ENCODE measurements around the gene CAPZA2.

The CAPZA2 gene

GRCh38 chr7:116836911-116837310 lies 25.5 kb upstream of the CAPZA2 start:
- CTCF ChIA-PET = no interaction called here
- no peak for TF ChIP-seq CTCF (IDR thresholded peaks at IDR 0.05; ENCODE audit: control extremely low read depth, extremely low read depth, low read depth, missing control alignments)
- no peak for DNase-seq (ENCODE audit: extremely low spot score)
- POLR2A ChIA-PET = no interaction called here

- no peak for TF ChIP-seq CTCF (IDR thresholded peaks at IDR 0.05; ENCODE audit: control extremely low read depth, extremely low read depth, low read depth, missing control alignments)
- ChIA-PET POLR2A (no interaction called here), CTCF (no interaction called here)
- DNase-seq (ENCODE audit: extremely low spot score) = no peak
Measured at GRCh38 chr7:116837586-116837985, 24.8 kb upstream of the CAPZA2 start.

GRCh38 chr7:116840256-116840655 lies 22.1 kb upstream of the CAPZA2 start:
- POLR2A ChIA-PET = no interaction called here
- DNase-seq (ENCODE audit: extremely low spot score) = no peak
- no peak for TF ChIP-seq CTCF (IDR thresholded peaks at IDR 0.05; ENCODE audit: control extremely low read depth, extremely low read depth, low read depth, missing control alignments)
- CTCF ChIA-PET = no interaction called here

- ChIA-PET POLR2A (no interaction called here), CTCF (no interaction called here)
- TF ChIP-seq CTCF (IDR thresholded peaks at IDR 0.05; ENCODE audit: control extremely low read depth, extremely low read depth, low read depth, missing control alignments) = no peak
- DNase-seq (ENCODE audit: extremely low spot score) = no peak
Measured at GRCh38 chr7:116842371-116842770, 20.0 kb upstream of the CAPZA2 start.

- DNase-seq (ENCODE audit: extremely low spot score) = no peak
- no peak for TF ChIP-seq CTCF (IDR thresholded peaks at IDR 0.05; ENCODE audit: control extremely low read depth, extremely low read depth, low read depth, missing control alignments)
- CTCF ChIA-PET = no interaction called here
- POLR2A ChIA-PET = no interaction called here
Measured at GRCh38 chr7:116843378-116843777, 19.0 kb upstream of the CAPZA2 start.

- TF ChIP-seq CTCF (IDR thresholded peaks at IDR 0.05; ENCODE audit: control extremely low read depth, extremely low read depth, low read depth, missing control alignments) = no peak
- ChIA-PET CTCF (interaction anchor here (1.0 to 1.5 kb wide), 2 partner anchors 10 to 11 kb away, joined by 3 to 6 read pairs; partner anchors contain the start of gene CAPZA2), POLR2A (no interaction called here)
- no peak for DNase-seq (ENCODE audit: extremely low spot score)
Measured at GRCh38 chr7:116851175-116851574, 11.2 kb upstream of the CAPZA2 start.

GRCh38 chr7:116851671-116852070 lies 10.7 kb upstream of the CAPZA2 start:
- ChIA-PET POLR2A (no interaction called here), CTCF (interaction anchor here (0.7 to 1.5 kb wide), 3 partner anchors 9 to 44 kb away, joined by 3 to 6 read pairs (median 3); partner anchors contain the start of gene CAPZA2)
- no peak for TF ChIP-seq CTCF (IDR thresholded peaks at IDR 0.05; ENCODE audit: control extremely low read depth, extremely low read depth, low read depth, missing control alignments)
- no peak for DNase-seq (ENCODE audit: extremely low spot score)
